Prostate gland (tissue), 2 donors: ENCODE measurements around the gene DUSP28.

Experiments used
- CTCF ChIP-seq, 4 experiments: fragments of 200-600 bp in 2 of 4; fragments of 450-650 bp in 2 of 4; sonication (generic) in 2 of 4; IDR thresholded peaks; 1 replicate in 3 of 4; 2 replicates in 1 of 4; pipeline ENCODE4 v1.5.1; 2016 to 2019; ENCODE audit warnings: antibody characterized with exemption in 4 of 4, mild to moderate bottlenecking in 2 of 4, moderate library complexity in 2 of 4
- POLR2A ChIP-seq: fragments of 450-650 bp; IDR thresholded peaks from one replicate; pipeline ENCODE4 v1.6.1; 2016; ENCODE audit warnings: antibody characterized with exemption, mild to moderate bottlenecking

- TF ChIP-seq CTCF (IDR thresholded peaks at IDR 0.05) (no peak), POLR2A (no peak)
Observed at GRCh38 chr2:240574386-240575100, 14.4 kb downstream of the DUSP28 start.
